Measurements from ENCODE around the gene ARHGEF1.

GRCh38 chr19:41926763-41927496 lies 43.9 kb downstream of the ARHGEF1 start:
- TF ChIP-seq CTCF (IDR thresholded peaks at IDR 0.05) (no peak), POLR2A (IDR thresholded peaks at IDR 0.05) (no peak)
